CD4-positive, alpha-beta T cell treated with Interferon gamma for 1 hour (primary cell): ENCODE data around the gene PAPPA2.

ENCODE experiments used
- DNase-seq: peaks from one replicate; pipeline ENCODE4 v3.0.0-alpha.2; 2020

The PAPPA2 gene

GRCh38 chr1:176775996-176776395 is 313.0 kb downstream of the PAPPA2 start:
- DNase-seq, result no peak

GRCh38 chr1:176778056-176778455 is 315.1 kb downstream of the PAPPA2 start:
- DNase-seq, result no peak

DNA sequence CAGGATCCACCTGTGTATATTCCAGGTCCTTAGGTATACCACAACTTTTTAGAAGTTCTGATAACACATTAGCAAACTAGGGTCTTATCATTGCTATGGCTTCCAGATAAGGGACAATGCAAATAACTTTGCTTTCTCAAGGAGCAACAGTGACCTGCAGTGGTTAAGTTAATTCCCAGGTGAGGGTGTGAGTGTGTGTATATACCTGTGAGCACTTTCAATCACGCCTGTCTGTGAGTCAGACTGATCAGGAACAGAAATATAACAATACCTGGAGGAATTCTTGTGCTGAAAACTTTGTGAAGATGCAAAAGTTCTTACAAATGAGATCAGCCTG is 317.0 kb downstream of the PAPPA2 start:
- no peak for DNase-seq

DNA sequence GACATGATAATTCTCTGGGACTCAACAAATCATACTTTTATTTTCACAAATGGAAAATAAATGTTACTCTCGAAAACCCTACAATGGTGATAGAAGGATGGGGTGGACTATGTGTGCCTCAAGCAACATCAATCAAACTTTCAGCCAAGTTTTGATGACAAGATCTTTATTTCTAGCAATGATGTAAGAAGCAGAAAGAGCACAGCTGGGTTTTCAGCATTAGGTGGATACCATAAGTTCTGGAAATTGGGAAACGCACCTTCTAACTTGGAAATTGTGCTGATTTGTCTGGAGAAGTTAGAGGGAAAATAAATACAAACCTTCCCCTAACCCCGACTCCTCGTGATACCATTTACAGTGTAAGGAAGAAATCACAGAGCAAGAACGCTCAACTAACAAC is 320.3 kb downstream of the PAPPA2 start:
- no peak for DNase-seq

- DNase-seq, result no peak
Observed at GRCh38 chr1:176785056-176785455, 322.1 kb downstream of the PAPPA2 start.

- no peak for DNase-seq
Observed at GRCh38 chr1:176785791-176786190, 322.8 kb downstream of the PAPPA2 start.

- DNase-seq, result no peak
Observed at GRCh38 chr1:176786274-176786673, 323.3 kb downstream of the PAPPA2 start.

- no peak for DNase-seq
Observed at GRCh38 chr1:176789571-176790090, 326.7 kb downstream of the PAPPA2 start.

GRCh38 chr1:176790786-176791185 is 327.8 kb downstream of the PAPPA2 start:
- no peak for DNase-seq

DNA sequence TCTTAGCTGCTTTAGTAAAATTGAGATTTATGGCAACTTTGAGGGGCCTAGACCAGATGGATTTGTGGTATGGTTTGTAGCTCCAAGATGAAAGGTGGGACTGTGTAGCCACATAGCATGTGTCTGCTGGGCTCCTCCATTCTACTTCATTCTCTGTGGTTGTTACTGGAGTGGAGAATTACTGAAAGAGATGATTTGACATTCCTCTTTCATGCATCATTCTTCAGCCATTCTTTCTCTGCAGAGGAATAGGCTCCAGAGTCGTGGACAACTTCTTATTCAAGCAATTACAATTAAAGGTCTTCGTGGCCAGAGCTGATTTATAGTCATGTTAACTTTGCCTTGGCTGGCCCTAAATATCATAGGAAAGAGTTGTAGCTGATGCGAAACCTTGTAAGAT is 328.9 kb downstream of the PAPPA2 start:
- DNase-seq, result no peak

DNA sequence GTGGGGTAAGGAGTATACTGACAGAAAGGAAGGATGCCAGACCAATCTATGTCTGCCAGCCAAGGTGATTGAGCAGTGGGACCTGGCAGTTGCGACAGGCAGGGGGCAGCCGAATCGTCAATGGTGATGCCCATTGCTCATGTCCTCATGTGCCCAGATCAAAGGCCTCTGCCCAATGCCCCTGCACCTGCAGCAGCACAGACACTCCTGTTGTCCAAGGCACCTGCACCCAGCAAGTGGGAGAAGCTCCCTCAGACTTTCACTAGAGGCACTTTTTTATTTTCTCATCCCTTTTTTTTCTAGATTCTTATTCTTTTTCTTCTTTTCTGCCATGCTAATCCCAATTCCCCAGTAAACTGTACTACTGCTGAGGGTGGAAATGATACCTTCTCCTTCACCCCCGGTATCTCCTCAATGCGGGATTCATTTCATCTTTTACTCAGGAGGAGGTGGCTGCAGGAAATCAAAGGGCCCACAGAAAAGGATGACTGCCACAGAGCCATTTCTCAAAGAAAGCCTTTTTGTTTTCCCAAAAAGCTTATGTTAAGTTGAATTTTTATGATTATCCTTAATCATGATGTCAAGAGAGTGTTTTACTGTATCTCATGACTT is 332.0 kb downstream of the PAPPA2 start:
- DNase-seq, result no peak

- DNase-seq, result no peak
Observed at GRCh38 chr1:176795929-176796328, 333.0 kb downstream of the PAPPA2 start.

DNA sequence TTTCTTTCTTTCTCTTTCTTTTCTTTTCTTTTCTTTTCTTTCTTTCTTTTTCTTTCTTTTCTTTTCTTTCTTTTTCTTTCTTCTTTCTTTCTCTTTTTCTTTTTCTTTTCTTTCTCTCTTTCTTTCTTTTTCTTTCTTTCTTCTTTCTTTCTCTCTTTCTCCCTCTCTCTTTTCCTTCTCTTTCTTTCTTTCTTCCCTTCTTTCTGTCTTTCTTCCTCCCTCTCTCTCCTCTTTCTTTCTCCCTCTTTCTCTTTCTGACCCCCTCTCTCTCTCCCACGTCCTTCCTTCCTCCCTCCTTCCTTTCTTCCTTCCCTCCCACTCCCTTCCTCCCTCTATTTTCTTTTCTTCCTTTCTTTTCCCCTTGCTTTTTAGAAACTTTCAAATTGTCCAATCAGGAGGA is 333.6 kb downstream of the PAPPA2 start:
- DNase-seq, result no peak

- no peak for DNase-seq
Observed at GRCh38 chr1:176799327-176799726, 336.4 kb downstream of the PAPPA2 start.

- no peak for DNase-seq
Observed at GRCh38 chr1:176800978-176801513, 338.1 kb downstream of the PAPPA2 start.

DNA sequence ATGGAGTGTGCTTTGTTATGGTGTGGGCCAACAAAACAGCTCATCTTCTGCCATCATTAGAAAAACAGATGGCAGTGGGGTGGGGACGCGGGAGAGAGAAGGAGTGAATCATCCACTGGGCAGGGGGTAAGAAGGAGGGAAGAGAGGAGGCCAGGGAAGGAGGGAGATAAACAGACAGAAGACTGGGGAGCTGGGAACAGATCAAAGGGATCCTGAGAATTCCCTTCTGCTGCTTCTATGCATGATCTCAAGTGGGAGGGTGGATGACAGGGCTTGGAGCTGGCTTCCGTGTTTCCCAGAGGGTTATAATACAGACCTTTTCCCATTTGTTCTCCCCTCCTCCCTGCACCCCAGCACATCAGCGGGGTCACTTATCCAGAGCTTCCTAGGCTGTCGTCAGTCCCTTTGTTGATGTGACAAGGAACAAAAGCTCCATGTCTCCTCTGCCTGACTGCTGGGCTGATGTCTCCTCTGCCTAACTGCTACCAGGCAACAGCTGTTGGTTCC is 338.6 kb downstream of the PAPPA2 start:
- no peak for DNase-seq

- no peak for DNase-seq
Observed at GRCh38 chr1:176802316-176802715, 339.3 kb downstream of the PAPPA2 start.

DNA sequence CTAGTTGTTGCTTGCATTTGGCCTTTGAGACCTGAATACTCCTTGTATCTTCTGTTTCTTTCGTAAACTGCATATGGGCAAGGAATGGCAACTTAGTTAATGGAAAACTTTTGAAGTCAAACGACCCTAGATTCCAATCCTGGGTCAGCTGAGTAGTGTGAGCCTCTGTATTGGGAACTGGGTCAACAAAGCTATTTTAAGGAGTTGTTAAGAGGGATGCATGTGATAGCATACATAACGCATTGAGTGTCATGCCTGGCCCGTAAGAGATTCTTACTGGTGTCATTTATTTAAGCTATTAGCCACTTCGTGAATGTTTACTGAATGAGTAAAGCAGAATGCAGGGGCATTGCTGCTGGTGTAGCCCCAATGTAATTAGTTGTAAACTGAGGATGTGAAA is 340.1 kb downstream of the PAPPA2 start:
- no peak for DNase-seq

DNA sequence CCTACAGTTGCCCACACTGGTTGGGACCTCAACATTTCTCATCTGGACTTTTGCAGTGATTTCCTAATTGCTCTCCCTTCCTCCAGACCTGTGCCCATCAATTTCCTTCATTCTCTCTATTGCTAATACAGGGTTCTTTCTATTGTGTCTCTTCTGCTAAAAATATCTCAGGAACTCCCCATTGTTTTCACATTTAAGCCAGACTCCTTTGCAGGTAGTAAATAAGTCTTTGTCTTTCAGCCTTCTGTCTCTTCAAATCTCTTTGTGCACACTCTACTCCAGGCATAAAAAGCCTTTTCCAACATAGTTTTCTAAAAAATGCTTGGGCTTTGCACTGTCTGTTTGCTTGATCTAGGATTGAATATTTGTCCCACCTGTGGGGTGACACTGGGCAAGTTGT is 340.6 kb downstream of the PAPPA2 start:
- DNase-seq, result no peak

GRCh38 chr1:176809292-176809691 is 346.3 kb downstream of the PAPPA2 start:
- no peak for DNase-seq

DNA sequence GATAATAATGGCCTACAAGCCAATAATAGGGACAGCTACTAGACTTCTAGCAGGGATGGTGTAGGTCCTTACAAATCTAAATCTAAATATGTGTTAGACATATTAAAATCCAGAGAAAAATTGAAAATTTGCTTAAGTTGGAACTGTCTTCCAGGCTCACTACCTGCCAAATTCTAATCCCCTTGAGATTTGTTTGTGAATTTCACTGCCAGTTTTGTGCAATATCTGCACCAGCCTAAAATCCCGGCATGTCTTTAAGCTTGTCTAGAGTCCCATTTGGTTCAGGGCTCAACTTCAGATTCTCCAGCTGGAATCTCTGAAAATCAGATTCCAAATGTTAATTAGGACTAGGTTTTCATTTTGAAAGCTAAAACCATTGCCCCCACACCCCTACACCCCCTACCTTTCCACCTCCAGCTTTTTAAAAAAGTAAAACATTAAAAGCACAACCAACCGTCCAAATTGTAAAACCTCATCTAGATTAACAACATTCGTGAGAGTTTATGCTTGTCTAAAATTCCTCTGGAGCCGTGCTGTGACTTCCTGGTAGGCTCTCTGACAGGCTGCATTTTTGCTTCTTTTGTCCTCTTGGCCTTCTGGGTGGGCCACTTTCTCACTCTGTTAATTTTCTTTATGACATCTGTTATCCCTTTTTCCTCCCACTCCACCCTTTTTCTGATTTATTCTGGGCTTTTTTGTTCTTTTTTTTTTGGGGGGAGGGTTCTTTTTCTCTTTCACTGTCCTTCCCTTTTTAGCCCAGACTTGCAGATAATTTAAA is 348.7 kb downstream of the PAPPA2 start:
- DNase-seq, result no peak

DNA sequence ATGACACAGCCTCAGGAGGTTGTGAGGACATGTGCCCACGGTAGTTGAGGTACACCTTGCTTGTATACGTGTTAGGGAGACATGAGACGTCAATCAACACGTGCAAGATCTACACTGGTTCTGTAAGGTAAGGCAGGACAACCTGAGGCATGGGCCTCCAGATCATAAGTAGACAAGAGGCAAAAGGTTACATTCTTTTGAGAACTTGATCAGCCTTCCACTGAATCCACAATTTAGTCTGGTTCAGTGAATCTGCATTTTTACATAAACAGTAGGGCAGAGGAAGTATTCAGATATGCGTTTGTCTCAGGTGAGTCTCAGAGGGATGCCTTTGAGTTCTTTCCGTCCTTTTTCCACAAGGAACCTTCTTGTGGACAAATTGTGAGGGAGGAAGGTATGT is 352.6 kb downstream of the PAPPA2 start:
- DNase-seq, result no peak

GRCh38 chr1:176816232-176816631 is 353.3 kb downstream of the PAPPA2 start:
- DNase-seq, result no peak

DNA sequence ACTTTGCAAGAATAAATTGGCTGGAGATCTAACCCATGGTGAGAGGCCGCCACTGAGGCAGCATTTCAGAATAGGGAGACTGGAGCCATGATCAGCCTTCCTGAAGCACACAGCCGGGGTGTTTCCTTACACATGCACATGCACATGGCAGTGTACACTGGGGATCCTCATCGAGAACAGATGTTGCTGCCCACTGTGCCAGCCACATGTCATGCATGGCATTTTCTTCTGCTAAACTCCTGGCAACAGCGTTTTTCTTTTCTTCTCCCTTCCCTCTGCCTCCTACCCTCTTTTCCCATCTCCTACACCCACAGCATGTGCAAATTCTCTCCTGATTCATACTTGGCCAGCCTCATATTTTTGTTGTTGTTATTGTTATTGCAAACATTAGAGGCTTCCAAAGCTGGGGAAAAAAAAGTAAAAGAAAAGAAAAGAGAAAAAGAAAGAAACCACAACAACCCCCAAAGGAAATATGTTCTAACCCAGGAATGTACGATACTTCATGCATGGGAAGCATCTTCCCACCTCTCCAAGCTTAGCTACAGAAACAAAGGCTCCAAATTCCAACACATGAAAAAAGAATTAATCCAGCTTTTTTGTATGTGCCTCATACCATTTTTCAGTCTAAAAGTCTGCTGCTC is 357.5 kb downstream of the PAPPA2 start:
- no peak for DNase-seq
